CD4-positive, alpha-beta memory T cell (primary cell): ENCODE results near the gene U2AF1L4. TPM values are rescaled to one million over a fixed set of nuclear protein-coding genes. Genes with fewer than 3 reads are reported as not detected.

ENCODE experiments used
- polyA plus RNA-seq, 2 donors: library from polyadenylated mRNA; unstranded; fragments of 300-500 nt; fragmentation: Illumina TruSeq; gene quantifications; one replicate each; pipeline ENCODE4 v1.2.3, GENCODE V29; 2021
- total RNA-seq, 2 experiments: library from RNA; stranded (reverse); gene quantifications; one replicate each; pipeline ENCODE4 v1.2.3, GENCODE V29; 2021

The U2AF1L4 gene
- total and polyA plus RNA-seq, 4 experiments from 2014 or later = 48.7 to 65.2 (median 55.7) TPM

Other genes with a start within 250 kb of the U2AF1L4 start
- 1 to 10 TPM in 1 of 2 experiments, under 1 TPM in 1; 0.97 to 1.4 TPM for gene DMKN, start 231.8 kb downstream of the U2AF1L4 start, total RNA-seq
- gene DMKN, start 231.8 kb downstream of the U2AF1L4 start, polyA plus RNA-seq = under 1 TPM in 1 of 2 donors, not detected in 1; 0.89 TPM
- not detected for gene SBSN, start 217.1 kb downstream of the U2AF1L4 start, total RNA-seq
- not detected for gene SBSN, start 217.1 kb downstream of the U2AF1L4 start, polyA plus RNA-seq
- gene GAPDHS, start 212.0 kb downstream of the U2AF1L4 start, total RNA-seq = not detected
- not detected for gene GAPDHS, start 212.0 kb downstream of the U2AF1L4 start, polyA plus RNA-seq
- 10 to 100 TPM; 41.3 to 41.9 TPM for gene TMEM147, start 199.8 kb downstream of the U2AF1L4 start, total RNA-seq
- 100 to 1,000 TPM; 160 to 189 TPM for gene TMEM147, start 199.8 kb downstream of the U2AF1L4 start, polyA plus RNA-seq
- not detected for gene ATP4A, start 181.8 kb downstream of the U2AF1L4 start, total RNA-seq
- not detected for gene ATP4A, start 181.8 kb downstream of the U2AF1L4 start, polyA plus RNA-seq
- not detected for gene PMIS2, start 159.2 kb downstream of the U2AF1L4 start, total RNA-seq
- gene PMIS2, start 159.2 kb downstream of the U2AF1L4 start, polyA plus RNA-seq = not detected
- 10 to 100 TPM; 28.2 to 29.3 TPM for gene HAUS5, start 132.7 kb downstream of the U2AF1L4 start, total RNA-seq
- gene HAUS5, start 132.7 kb downstream of the U2AF1L4 start, polyA plus RNA-seq = 1 to 10 TPM; 7.8 to 9.4 TPM
- gene RBM42, start 116.4 kb downstream of the U2AF1L4 start, total RNA-seq = 10 to 100 TPM; 53.0 to 55.8 TPM
- 10 to 100 TPM; 42.9 to 61.0 TPM for gene RBM42, start 116.4 kb downstream of the U2AF1L4 start, polyA plus RNA-seq
- 1 to 10 TPM in 1 of 2 experiments, not detected in 1; 1.3 TPM for gene ETV2, start 103.7 kb downstream of the U2AF1L4 start, total RNA-seq
- 1 to 10 TPM; 1.1 to 1.2 TPM for gene ETV2, start 103.7 kb downstream of the U2AF1L4 start, polyA plus RNA-seq
- 100 to 1,000 TPM; 212 to 250 TPM for gene COX6B1, start 97.1 kb downstream of the U2AF1L4 start, total RNA-seq
- gene COX6B1, start 97.1 kb downstream of the U2AF1L4 start, polyA plus RNA-seq = 100 to 1,000 TPM; 747 to 810 TPM
- under 1 TPM; 0.55 to 0.72 TPM for gene UPK1A, start 78.9 kb downstream of the U2AF1L4 start, total RNA-seq
- not detected for gene UPK1A, start 78.9 kb downstream of the U2AF1L4 start, polyA plus RNA-seq
- gene ZBTB32, start 40.9 kb downstream of the U2AF1L4 start, total RNA-seq = under 1 TPM; 0.49 to 0.50 TPM
- under 1 TPM in 1 of 2 donors, not detected in 1; 0.45 TPM for gene ZBTB32, start 40.9 kb downstream of the U2AF1L4 start, polyA plus RNA-seq
- 10 to 100 TPM; 83.4 to 84.3 TPM for gene KMT2B, start 27.4 kb downstream of the U2AF1L4 start, total RNA-seq
- 1 to 10 TPM in 1 of 2 donors, not detected in 1; 2.8 TPM for gene KMT2B, start 27.4 kb downstream of the U2AF1L4 start, polyA plus RNA-seq
- 100 to 1,000 TPM; 119 to 124 TPM for gene IGFLR1, start 3.0 kb downstream of the U2AF1L4 start, total RNA-seq
- gene IGFLR1, start 3.0 kb downstream of the U2AF1L4 start, polyA plus RNA-seq = 10 to 100 TPM; 93.9 to 99.5 TPM
- gene PSENEN, start 233 bp upstream of the U2AF1L4 start, total RNA-seq = 10 to 100 TPM; 27.2 TPM
- gene PSENEN, start 233 bp upstream of the U2AF1L4 start, polyA plus RNA-seq = 10 to 100 TPM; 84.6 to 89.9 TPM
- 10 to 100 TPM; 26.3 to 29.4 TPM for gene LIN37, start 3.2 kb upstream of the U2AF1L4 start, total RNA-seq
- gene LIN37, start 3.2 kb upstream of the U2AF1L4 start, polyA plus RNA-seq = 10 to 100 TPM in 1 of 2 donors, 1 to 10 TPM in 1; 8.3 to 13.3 TPM
- gene HSPB6, start 11.6 kb upstream of the U2AF1L4 start, total RNA-seq = not detected
- not detected for gene HSPB6, start 11.6 kb upstream of the U2AF1L4 start, polyA plus RNA-seq
- 10 to 100 TPM; 45.1 to 46.5 TPM for gene PROSER3, start 12.8 kb upstream of the U2AF1L4 start, total RNA-seq
- 10 to 100 TPM in 1 of 2 donors, 1 to 10 TPM in 1; 2.0 to 11.8 TPM for gene PROSER3, start 12.8 kb upstream of the U2AF1L4 start, polyA plus RNA-seq
- gene ARHGAP33, start 30.1 kb upstream of the U2AF1L4 start, total RNA-seq = 10 to 100 TPM; 15.8 to 19.4 TPM
- under 1 TPM in 1 of 2 donors, not detected in 1; 0.29 TPM for gene ARHGAP33, start 30.1 kb upstream of the U2AF1L4 start, polyA plus RNA-seq
- not detected for gene PRODH2, start 67.4 kb upstream of the U2AF1L4 start, total RNA-seq
- gene PRODH2, start 67.4 kb upstream of the U2AF1L4 start, polyA plus RNA-seq = not detected
- not detected for gene NPHS1, start 107.1 kb upstream of the U2AF1L4 start, total RNA-seq
- not detected for gene NPHS1, start 107.1 kb upstream of the U2AF1L4 start, polyA plus RNA-seq
- gene KIRREL2, start 111.5 kb upstream of the U2AF1L4 start, total RNA-seq = not detected
- gene KIRREL2, start 111.5 kb upstream of the U2AF1L4 start, polyA plus RNA-seq = under 1 TPM in 1 of 2 donors, not detected in 1; 0.08 TPM
- gene APLP1, start 123.2 kb upstream of the U2AF1L4 start, total RNA-seq = not detected
- gene APLP1, start 123.2 kb upstream of the U2AF1L4 start, polyA plus RNA-seq = under 1 TPM in 1 of 2 donors, not detected in 1; 0.70 TPM
- gene NFKBID, start 155.1 kb upstream of the U2AF1L4 start, total RNA-seq = 10 to 100 TPM; 36.6 to 50.0 TPM
- gene NFKBID, start 155.1 kb upstream of the U2AF1L4 start, polyA plus RNA-seq = 1 to 10 TPM; 1.3 to 7.1 TPM
- gene HCST, start 157.1 kb upstream of the U2AF1L4 start, total RNA-seq = 10 to 100 TPM; 66.2 to 75.2 TPM
- 100 to 1,000 TPM; 567 to 684 TPM for gene HCST, start 157.1 kb upstream of the U2AF1L4 start, polyA plus RNA-seq
- gene TYROBP, start 162.9 kb upstream of the U2AF1L4 start, total RNA-seq = 10 to 100 TPM; 12.7 to 17.3 TPM
- 1 to 10 TPM; 2.3 to 2.5 TPM for gene TYROBP, start 162.9 kb upstream of the U2AF1L4 start, polyA plus RNA-seq
- gene LRFN3, start 191.0 kb upstream of the U2AF1L4 start, total RNA-seq = 10 to 100 TPM; 15.7 to 16.3 TPM
- 1 to 10 TPM in 1 of 2 donors, under 1 TPM in 1; 0.45 to 2.4 TPM for gene LRFN3, start 191.0 kb upstream of the U2AF1L4 start, polyA plus RNA-seq
- 10 to 100 TPM; 25.7 to 25.8 TPM for gene SDHAF1, start 249.8 kb upstream of the U2AF1L4 start, total RNA-seq
- gene SDHAF1, start 249.8 kb upstream of the U2AF1L4 start, polyA plus RNA-seq = 10 to 100 TPM; 21.9 to 41.3 TPM